Kidney epithelial cell (primary cell): ENCODE data around the gene GLT1D1. TPM values are rescaled to one million over a fixed set of nuclear protein-coding genes. Genes with fewer than 3 reads are reported as not detected.

ENCODE experiments used
- DNase-seq: peaks from one replicate; pipeline ENCODE4 v3.0.0-alpha.2; 2010; ENCODE audit warnings: low read depth
- H3K27me3 ChIP-seq: 2 replicates; pipeline ENCODE4 v1.6.0; 2011; ENCODE audit warnings: low read length; ENCODE audit not compliant: control insufficient read depth, insufficient read depth
- H3K36me3 ChIP-seq: 2 replicates; pipeline ENCODE4 v1.5.1; 2011; ENCODE audit warnings: low read length; ENCODE audit not compliant: control insufficient read depth, insufficient read depth
- H3K4me3 ChIP-seq: 2 replicates; pipeline ENCODE4 v1.5.1; 2011; ENCODE audit warnings: low read depth, mild to moderate bottlenecking, control low read depth, low read length
- CTCF ChIP-seq: IDR thresholded peaks from 2 replicates; pipeline ENCODE4 v1.5.1; 2011; ENCODE audit warnings: mild to moderate bottlenecking, moderate library complexity, low read length, control low read depth, inconsistent platforms; ENCODE audit not compliant: insufficient read depth, poor library complexity, severe bottlenecking
- total RNA-seq: library from RNA; depleted of rRNA; stranded (reverse); fragments of >200 nt; gene quantifications from 2 replicates; pipeline ENCODE4 v1.2.3, GENCODE V29; 2015

GLT1D1 gene
- total RNA-seq, 1 donor from 2014 or later, result 1.7 TPM

- H3K27me3 ChIP-seq, result peaks cover 18% of the 10 kb centered on the region
- TF ChIP-seq CTCF, result no peak
- H3K4me3 ChIP-seq, result no peak overlapping the region
- no peaks in the 10 kb centered on the region for H3K36me3 ChIP-seq
- DNase-seq, result no peak
Measured at GRCh38 chr12:128857133-128857763, 4.0 kb downstream of the GLT1D1 start.

- Histone ChIP-seq H3K4me3 (no peak overlapping the region), H3K36me3 (no peaks in the 10 kb centered on the region), H3K27me3 (peaks cover 2% of the 10 kb centered on the region)
- TF ChIP-seq CTCF, result no peak
- DNase-seq, result no peak
Measured at GRCh38 chr12:128859311-128859710, 6.0 kb downstream of the GLT1D1 start.

- no peaks in the 10 kb centered on the region for H3K27me3 ChIP-seq
- no peak for TF ChIP-seq CTCF
- DNase-seq, result no peak
- H3K36me3 ChIP-seq, result no peaks in the 10 kb centered on the region
- H3K4me3 ChIP-seq, result no peak overlapping the region
Measured at GRCh38 chr12:128861226-128862016, 8.1 kb downstream of the GLT1D1 start.

GRCh38 chr12:128863957-128864356, 10.7 kb downstream of the GLT1D1 start:
- H3K4me3 ChIP-seq, result no peak overlapping the region
- no peak for TF ChIP-seq CTCF
- H3K27me3 ChIP-seq, result no peaks in the 10 kb centered on the region
- no peak for DNase-seq
- no peaks in the 10 kb centered on the region for H3K36me3 ChIP-seq

GRCh38 chr12:128864516-128865186, 11.4 kb downstream of the GLT1D1 start:
- Histone ChIP-seq H3K27me3 (no peaks in the 10 kb centered on the region), H3K36me3 (no peaks in the 10 kb centered on the region), H3K4me3 (no peak overlapping the region)
- DNase-seq, result no peak
- TF ChIP-seq CTCF, result no peak
